ENCODE results near the gene ASTN2. TPM values are rescaled to one million over a fixed set of nuclear protein-coding genes. Genes with fewer than 3 reads are reported as not detected.
"Not testable (repeated sequence)": the region's sequence is repeated elsewhere in the genome, so short reads cannot be mapped to it uniquely, and the experiment has no call there.

The ASTN2 gene
- total and polyA plus RNA-seq, 2 donors (not counting 3 experiments of a cell fraction or from before 2014, with no cell fraction given): 1.0 to 1.9 TPM

- H3K9me1 ChIP-seq (replicated peaks; ENCODE audit: control insufficient read depth, extremely low read depth, insufficient read depth, low read length): no peaks in the 10 kb centered on the region
- no peak overlapping the region for H2AFZ ChIP-seq (ENCODE audit: low read depth, low read length)
- TF ChIP-seq EZH2 (IDR thresholded peaks at IDR 0.05; ENCODE audit: borderline replicate concordance, low read depth, low read length, severe bottlenecking) (no peak), GATA2 (IDR thresholded peaks at IDR 0.05; ENCODE audit: insufficient read depth, insufficient read length, low read depth, low read length) (no peak), POLR2AphosphoS5 (IDR thresholded peaks at IDR 0.05; ENCODE audit: insufficient read depth, low read depth, low read length) (no peak), MYC (IDR thresholded peaks at IDR 0.05; ENCODE audit: low read depth, low read length) (no peak), MAX (IDR thresholded peaks at IDR 0.05; ENCODE audit: insufficient read depth, insufficient read length) (no peak), CTCF (IDR thresholded peaks at IDR 0.05; ENCODE audit: extremely low read depth in 1 of 2, insufficient read depth in 1 of 2, low read depth in 1 of 2, low read length in 2 of 2) (no peak), POLR2A (IDR thresholded peaks at IDR 0.05; ENCODE audit: low read depth, low read length) (no peak), FOS (IDR thresholded peaks at IDR 0.05; ENCODE audit: borderline replicate concordance, insufficient read depth, low read length) (no peak), JUN (IDR thresholded peaks at IDR 0.05; ENCODE audit: borderline replicate concordance, insufficient read depth, insufficient read length, low read depth) (no peak)
- dilution Hi-C loops (cut with MboI; ENCODE audit: extremely low pct_ligation_motif_present, low sequenced_read_pairs): no loop called here
- no peak overlapping the region for H3K4me2 ChIP-seq (ENCODE audit: insufficient read depth, low read length)
- H3K27me3 ChIP-seq (ENCODE audit: control insufficient read depth in 2 of 2, insufficient read depth in 2 of 2, low read length in 2 of 2): no peaks in the 10 kb centered on the region
- H3K9me3 ChIP-seq (replicated peaks; ENCODE audit: control insufficient read depth, insufficient read depth, low read length): peaks cover 2% of the 10 kb centered on the region
- H3K4me3 ChIP-seq (replicated peaks in 1 of 3; ENCODE audit: insufficient read depth in 1 of 3, low read depth in 1 of 3, low read length in 3 of 3): no peak overlapping the region
- H4K20me1 ChIP-seq (replicated peaks; ENCODE audit: control insufficient read depth, extremely low read depth, insufficient read depth, low read length): no peaks in the 10 kb centered on the region
- no peaks in the 10 kb centered on the region for H3K4me1 ChIP-seq (ENCODE audit: control insufficient read depth, extremely low read depth, insufficient read depth, low read length)
- DNase-seq (ENCODE audit: low read depth, low spot score) (no peak), FAIRE-seq (no peak)
- ChIA-PET POLR2A (no interaction called here), CTCF (no interaction called here)
- intact Hi-C loops (cut with micrococcal nuclease): no loop called here
- no TSS peak for BruUV-seq (replicated peaks)
- no peak overlapping the region for H3K27ac ChIP-seq (ENCODE audit: insufficient read depth, low read depth, low read length)
- no peaks in the 10 kb centered on the region for H3K79me2 ChIP-seq (ENCODE audit: control insufficient read depth, insufficient read depth, low read length)
- H3K36me3 ChIP-seq (ENCODE audit: control insufficient read depth in 2 of 2, extremely low read depth in 1 of 2, insufficient read depth in 2 of 2, low read length in 2 of 2): no peaks in the 10 kb centered on the region
- H3K9ac ChIP-seq (replicated peaks; ENCODE audit: extremely low read depth, insufficient read depth, low read length): no peak overlapping the region
Observed at GRCh38 chr9:116891424-116891823, 523.4 kb downstream of the ASTN2 start.

- H3K4me2 ChIP-seq (ENCODE audit: insufficient read depth, low read length); FAIRE-seq; DNase-seq (ENCODE audit: low read depth, low spot score); H4K20me1 ChIP-seq (replicated peaks; ENCODE audit: control insufficient read depth, extremely low read depth, insufficient read depth, low read length); BruUV-seq (replicated peaks); POLR2A ChIA-PET; H3K9me3 ChIP-seq (replicated peaks; ENCODE audit: control insufficient read depth, insufficient read depth, low read length); H3K79me2 ChIP-seq (ENCODE audit: control insufficient read depth, insufficient read depth, low read length); H3K4me3 ChIP-seq (replicated peaks in 1 of 3; ENCODE audit: insufficient read depth in 1 of 3, low read depth in 1 of 3, low read length in 3 of 3); H3K4me1 ChIP-seq (ENCODE audit: control insufficient read depth, extremely low read depth, insufficient read depth, low read length); H3K36me3 ChIP-seq (ENCODE audit: control insufficient read depth in 2 of 2, extremely low read depth in 1 of 2, insufficient read depth in 2 of 2, low read length in 2 of 2); intact Hi-C loops (cut with micrococcal nuclease); CTCF ChIA-PET; H2AFZ ChIP-seq (ENCODE audit: low read depth, low read length); H3K9ac ChIP-seq (replicated peaks; ENCODE audit: extremely low read depth, insufficient read depth, low read length); H3K27ac ChIP-seq (ENCODE audit: insufficient read depth, low read depth, low read length); dilution Hi-C loops (cut with MboI; ENCODE audit: extremely low pct_ligation_motif_present, low sequenced_read_pairs); H3K27me3 ChIP-seq (ENCODE audit: control insufficient read depth in 2 of 2, insufficient read depth in 2 of 2, low read length in 2 of 2); H3K9me1 ChIP-seq (replicated peaks; ENCODE audit: control insufficient read depth, extremely low read depth, insufficient read depth, low read length): not testable (repeated sequence)
Observed at GRCh38 chr9:116888476-116888875, 526.4 kb downstream of the ASTN2 start.

Measured in endothelial cell of umbilical vein (primary cell).